Left lobe of liver (tissue), 2 donors: Measurements from ENCODE around the gene EPB41L4A. TPM values are rescaled to one million over a fixed set of nuclear protein-coding genes. Genes with fewer than 3 reads are reported as not detected.
A peak's percentile ranks its signal among the peaks of the same experiment; 100 is the strongest.

Source experiments
- ATAC-seq: fragments of 200-7000 bp; cut with Tn5 transposase; one replicate; pipeline ENCODE4 v1.9.1; 2020; ENCODE audit warnings: mild to moderate bottlenecking, moderate library complexity
- DNase-seq: peaks from one replicate; pipeline ENCODE4 v3.0.0-alpha.2; 2020; ENCODE audit warnings: low spot score
- total RNA-seq: library from RNA; stranded (reverse); gene quantifications from one replicate; pipeline ENCODE4 v1.2.1, GENCODE V29; 2021
- donor health status: DM: no; HTN: no; CAD: no; lungs with moderate emphysema.
- donor health status: DM: no; HTN: yes; CAD: no.

EPB41L4A gene
- total RNA-seq, 1 donor from 2014 or later: 3.1 TPM

DNA sequence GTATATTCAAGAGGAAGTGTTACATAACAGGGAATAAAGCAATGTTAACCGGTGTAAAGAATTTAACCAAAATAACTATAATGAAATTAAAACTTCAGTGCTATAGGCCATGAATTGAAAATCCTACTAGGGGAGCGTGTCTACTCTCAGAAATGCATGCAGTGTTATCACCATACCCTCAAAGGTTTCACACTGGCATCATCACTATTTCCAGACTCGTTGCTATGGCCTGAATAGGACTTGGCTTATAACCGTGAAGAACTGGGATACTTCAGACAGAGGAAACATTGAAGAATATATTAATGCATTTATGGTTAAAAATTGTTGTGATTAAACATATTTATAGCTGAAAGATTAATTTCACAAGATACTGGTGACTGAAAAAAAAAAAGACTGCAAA is 154.9 kb downstream of the EPB41L4A start:
- DNase-seq (no peak), ATAC-seq (no peak)

DNA sequence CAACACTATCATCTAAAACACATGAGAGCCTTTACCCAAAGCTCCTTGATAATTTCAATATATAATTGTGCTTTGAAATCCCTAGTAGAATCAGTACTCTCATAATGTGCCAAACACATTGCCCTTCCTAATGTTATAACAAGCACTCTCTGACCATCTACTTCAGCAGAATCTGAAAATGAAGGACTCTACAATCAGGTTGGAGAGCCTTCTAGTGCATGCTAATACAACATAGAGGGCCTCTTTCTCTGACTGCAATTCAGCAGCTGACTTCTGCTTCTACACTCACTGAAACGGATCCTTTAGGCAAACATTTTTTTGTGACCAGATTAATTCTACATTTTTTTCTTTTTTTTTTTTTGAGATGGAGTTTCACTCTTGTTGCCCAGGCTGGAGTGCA is 155.6 kb downstream of the EPB41L4A start:
- DNase-seq: no peak
- no peak for ATAC-seq

DNA sequence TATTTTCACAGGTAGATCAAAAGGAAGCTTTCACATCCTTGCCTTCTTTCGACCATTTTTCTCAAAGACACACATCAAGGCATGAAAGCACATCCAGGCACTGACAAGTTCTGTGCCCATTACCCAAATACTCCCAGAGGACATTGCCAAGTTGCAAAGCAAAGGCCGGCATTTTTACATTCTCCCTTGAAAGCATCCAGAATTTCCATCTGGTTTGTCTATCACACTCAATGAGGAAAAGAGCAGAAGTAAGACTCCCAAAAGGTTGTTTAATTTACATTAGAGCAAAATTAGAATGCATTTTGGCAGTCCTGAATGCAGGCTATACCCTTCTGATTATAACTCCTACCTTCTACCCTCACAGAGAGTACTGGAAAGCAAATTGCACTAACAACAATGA is 160.5 kb downstream of the EPB41L4A start:
- DNase-seq (no peak), ATAC-seq (no peak)

DNA sequence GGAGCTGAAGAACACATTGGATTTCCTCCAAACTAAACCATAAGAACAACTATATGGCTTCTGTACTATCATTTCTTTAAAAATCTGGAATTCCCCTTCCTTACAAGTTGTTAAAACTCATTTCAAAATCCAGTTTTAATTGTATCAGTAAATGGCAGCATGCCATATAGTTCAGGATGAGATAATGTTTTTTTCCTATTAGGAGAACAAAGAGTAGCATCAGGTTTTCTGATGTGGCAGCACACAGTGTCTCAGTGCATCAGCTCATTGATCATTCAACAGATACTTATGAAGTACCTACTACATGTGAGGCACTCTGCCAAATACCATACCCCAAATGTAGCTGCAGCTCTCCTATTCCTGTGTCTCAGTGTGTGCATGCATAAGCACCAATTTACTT is 161.1 kb downstream of the EPB41L4A start:
- no peak for ATAC-seq
- DNase-seq: no peak

- no peak for ATAC-seq
- DNase-seq: no peak
Measured at GRCh38 chr5:112257005-112257404, 162.1 kb downstream of the EPB41L4A start.

DNA sequence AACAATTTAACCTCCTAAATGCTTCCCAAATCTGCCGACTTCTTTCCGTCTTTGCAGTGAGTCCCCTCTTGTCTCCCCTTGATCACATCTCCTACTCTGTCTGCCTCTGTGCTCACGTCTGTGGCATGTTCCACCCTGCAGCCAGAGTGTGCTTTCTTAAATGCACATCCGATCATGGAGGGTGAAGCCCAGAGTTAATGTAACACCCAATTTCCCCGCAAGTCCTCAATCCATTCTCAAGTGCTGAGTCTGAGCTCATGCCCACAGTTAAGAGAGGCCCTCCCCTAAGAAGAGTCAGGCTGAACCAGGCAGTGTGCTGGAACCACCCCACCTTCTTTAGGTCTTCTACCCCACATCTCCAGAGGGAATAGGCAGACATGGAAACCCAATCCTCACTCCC is 164.8 kb downstream of the EPB41L4A start:
- DNase-seq: no peak
- ATAC-seq: no peak

DNA sequence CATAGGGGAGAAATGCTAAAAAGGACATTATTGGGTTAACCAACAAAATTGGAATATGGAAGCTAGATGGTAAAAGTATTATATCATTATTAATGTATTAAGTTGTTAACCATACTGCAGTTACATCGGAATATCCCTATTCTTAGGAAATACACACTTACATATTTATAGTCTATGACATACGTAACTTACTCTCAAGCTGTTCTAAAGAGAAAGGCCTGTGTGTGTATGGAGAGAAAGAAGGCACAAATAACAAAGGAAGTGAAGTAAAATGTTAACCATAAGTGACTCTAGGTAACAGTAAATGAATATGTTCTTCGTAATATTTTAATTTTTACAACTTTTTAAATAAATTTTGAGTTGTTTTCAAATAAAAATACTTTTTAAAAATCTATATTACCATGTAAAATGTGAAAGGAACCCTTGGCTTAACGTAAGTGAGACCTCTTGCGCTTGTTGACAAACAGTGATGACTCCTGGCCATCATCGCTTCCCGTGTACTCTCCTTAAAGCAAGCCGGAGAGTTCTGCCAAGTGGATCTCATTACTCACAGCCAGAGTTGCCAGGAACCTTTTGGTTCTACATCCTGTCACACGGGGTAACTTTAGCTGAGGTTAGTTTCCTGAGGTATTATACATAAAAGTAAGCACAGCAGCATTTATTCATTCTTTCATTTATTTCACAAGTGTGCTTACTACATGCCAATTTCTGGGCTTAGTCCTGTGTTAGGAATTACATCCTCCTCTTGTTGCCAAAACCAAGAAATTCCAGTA is 165.4 kb downstream of the EPB41L4A start:
- ATAC-seq: peak; percentile 53
- no peak for DNase-seq

DNA sequence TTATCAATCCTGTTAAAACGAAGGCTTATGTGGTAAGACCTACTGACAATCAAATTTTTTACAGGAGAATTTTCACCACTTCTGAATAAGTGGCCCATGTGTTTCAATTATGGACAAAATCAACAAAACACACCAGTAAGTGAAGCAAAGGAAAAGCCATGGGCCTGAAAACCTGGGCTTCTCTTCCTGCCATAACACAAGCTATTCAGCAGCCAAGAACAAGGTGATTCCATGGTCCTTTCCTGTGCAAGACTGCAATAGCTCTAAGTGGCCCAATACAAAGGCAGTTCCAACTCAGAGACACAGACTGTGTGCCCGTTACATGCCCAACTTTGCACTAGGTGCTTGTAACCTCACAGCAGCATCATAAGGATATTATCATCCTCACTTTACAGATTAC is 168.5 kb downstream of the EPB41L4A start:
- ATAC-seq: no peak
- DNase-seq: no peak

DNA sequence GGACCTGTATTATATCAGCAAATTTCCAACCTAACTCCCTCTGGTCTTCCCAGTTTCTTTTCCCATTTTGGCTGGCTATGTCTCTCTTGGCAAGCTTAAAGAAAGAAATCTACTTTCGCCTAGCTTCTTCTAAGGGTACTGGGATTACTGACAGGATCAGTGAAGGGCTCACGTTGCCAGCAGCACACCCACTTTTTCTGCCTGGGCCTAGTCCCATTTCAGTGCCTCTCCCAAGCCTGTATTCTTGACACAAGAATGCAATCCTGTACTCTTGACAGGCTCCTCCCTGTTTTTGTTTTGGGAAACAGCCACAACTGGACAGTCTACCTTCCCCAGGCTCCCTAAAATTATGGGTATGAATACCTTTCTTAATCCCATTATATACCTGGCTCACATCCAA is 170.5 kb downstream of the EPB41L4A start:
- ATAC-seq: no peak
- no peak for DNase-seq

DNA sequence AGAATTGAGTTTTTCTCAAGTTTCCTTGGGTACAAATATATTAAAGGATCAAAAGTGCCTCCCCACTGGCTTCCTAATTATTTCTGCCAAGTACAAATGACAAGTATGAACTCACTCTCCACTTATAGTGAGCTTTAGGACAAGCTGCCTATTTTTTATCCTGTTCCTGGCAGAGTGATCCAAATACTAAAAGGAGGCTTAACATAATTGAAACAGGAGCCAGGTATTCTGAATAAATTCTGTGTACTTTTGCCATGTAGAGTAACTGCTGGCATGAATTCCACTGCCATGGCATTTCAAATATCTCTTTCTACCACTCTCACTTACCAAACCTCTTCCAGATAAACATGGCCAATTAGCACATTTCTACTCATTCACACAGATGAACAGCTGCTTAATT is 171.1 kb downstream of the EPB41L4A start:
- DNase-seq: no peak
- ATAC-seq: no peak

GRCh38 chr5:112245656-112246055 is 173.4 kb downstream of the EPB41L4A start:
- no peak for ATAC-seq
- no peak for DNase-seq

- DNase-seq (no peak), ATAC-seq (no peak)
Measured at GRCh38 chr5:112239996-112240395, 179.1 kb downstream of the EPB41L4A start.

- no peak for DNase-seq
- ATAC-seq: peak; percentile 37
Measured at GRCh38 chr5:112238473-112238872, 180.6 kb downstream of the EPB41L4A start.

GRCh38 chr5:112237456-112237855 is 181.6 kb downstream of the EPB41L4A start:
- DNase-seq (no peak), ATAC-seq (no peak)

DNA sequence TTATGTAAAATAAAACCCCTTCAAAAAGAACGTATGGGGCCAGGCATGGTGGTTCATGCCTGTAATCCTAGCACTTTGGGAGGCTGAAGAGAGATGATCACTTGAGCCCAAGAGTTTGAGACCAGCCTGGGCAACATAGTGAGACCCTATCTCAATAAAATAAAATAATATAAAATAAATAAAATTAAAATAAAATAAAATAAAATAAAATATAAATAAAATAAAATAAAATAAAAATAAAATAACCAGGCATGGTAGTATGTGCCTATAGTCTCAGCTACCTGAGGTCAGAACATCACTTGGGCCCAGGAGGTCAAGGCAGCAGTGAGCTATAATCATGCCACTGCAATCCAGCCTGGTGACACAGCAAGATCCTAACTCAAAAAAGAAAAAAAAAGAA is 185.1 kb downstream of the EPB41L4A start:
- DNase-seq: no peak

DNA sequence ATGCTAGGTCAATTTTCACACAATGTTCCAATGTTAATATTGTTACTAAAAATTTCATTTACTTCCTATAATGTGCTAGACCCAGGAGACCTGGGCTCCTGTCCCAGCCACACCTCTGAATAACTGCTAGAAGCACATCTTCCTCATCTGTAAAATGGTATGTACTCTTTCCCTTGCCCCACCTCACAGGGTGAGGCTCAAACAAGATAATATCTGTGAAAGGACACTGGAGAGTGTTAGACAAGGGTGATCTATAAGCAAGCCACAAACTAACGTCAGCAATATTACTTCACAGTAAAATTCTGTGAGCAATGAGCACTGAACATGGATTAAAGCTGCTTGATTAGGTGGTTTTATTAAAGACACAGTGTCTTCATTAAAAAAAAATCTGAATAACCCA is 186.4 kb downstream of the EPB41L4A start:
- ATAC-seq (no peak), DNase-seq (no peak)

More for the DNA sequence above, 185.1 kb downstream of the EPB41L4A start:
- ATAC-seq: no peak

DNA sequence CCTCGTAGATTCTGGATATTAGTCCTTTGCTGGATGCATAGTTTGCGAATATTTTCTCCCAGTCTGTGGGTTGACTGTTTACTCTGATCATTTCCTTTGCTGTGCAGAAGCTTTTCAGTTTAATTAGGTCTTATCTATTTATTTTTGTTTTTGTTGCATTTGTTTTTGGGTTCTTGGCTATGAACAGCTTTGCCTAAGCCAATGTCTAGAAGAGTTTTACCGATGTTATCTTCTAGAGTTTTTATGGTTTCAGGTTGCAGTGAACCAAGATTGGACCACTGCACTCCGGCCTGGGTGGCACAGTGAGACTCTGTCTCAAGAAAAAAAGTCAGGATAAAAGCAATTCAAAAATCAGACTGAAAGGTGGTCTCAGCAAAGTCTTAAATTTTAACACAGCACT is 188.5 kb downstream of the EPB41L4A start:
- no peak for DNase-seq
- no peak for ATAC-seq

DNA sequence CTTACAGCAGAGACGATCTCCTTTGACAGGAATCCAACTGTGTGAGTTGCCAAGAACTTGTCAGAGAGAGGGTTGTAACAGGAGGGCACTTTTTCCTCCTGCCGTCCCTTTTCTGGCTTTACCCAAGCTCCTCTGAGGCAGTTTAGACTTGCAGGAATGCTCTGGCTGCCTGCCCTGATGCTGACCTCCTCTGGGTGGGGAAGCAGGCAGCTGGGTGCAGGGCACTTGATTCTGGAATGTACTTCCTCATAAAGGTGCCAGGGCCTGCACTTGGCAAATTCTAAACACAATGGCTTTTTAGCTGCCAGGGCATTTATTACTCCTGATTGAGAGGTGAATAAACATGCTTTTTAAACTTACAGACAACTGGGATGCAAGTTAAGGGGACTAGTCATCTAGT is 190.4 kb downstream of the EPB41L4A start:
- DNase-seq (peak; percentile 60), ATAC-seq (peak; percentile 85)

DNA sequence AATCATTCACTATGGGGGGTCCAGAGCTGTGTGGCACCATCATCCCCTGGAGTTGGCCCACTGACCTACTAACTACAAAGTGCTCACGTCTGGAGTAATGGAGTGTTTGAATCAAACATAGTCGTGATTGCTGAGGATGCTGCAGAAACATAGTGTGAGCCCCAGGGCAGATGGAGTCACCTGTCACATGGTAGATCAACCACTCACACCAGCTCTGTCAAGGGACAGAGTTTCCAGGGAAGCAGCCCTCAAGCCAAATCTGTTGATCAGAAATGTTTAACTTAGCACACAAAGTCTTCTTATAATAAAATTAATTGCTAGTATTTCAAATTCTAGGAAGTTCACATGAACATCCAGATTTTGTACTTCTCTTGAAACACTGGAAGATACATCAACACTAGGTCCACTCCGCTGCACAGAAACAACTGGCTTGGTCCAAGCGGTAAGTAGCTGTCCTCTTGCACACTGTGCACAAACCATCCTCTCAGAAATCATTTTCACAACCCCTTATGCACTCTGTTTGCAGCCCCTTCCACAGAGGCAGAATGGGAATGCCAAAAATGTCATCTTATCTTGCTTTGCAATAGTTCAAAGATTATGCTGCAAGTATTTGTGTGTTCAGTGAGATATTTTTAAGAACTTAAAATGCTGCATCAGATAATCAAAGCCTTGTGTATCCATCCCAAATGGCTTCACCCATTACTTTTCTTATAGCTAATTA is 191.0 kb downstream of the EPB41L4A start:
- DNase-seq (no peak), ATAC-seq (peak; percentile 23)

GRCh38 chr5:112226215-112226614 is 192.9 kb downstream of the EPB41L4A start:
- ATAC-seq (no peak), DNase-seq (no peak)

DNA sequence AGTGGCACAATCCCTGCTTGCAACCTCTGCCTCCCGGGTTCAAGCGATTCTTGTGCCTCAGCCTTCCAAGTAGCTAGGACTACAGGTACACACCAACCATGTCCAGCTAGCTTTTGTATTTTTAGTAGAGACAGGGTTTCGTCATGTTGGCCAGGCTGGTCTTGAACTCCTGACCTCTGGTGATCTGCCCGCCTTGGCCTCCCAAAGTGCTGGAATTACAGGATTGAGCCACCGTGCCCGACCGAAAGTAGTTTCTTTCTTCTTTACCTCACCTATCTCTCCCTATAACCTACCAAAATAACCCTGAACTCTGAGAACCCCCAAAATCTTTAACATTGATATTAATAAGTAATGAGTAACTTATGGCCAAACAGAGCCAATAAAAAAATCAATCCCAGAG is 196.1 kb downstream of the EPB41L4A start:
- DNase-seq (peak; percentile 53), ATAC-seq (peak; percentile 56)

- no peak for DNase-seq
- peak; percentile 82 for ATAC-seq
Measured at GRCh38 chr5:112221128-112221527, 197.9 kb downstream of the EPB41L4A start.
